RWPE1 (cell line): ENCODE data around the gene PSD4.

ENCODE experiments used
- CTCF ChIA-PET: fragments of 350-600 bp; sonication (Branson Sonifier 250); formaldehyde crosslinking; extraction: SDS; loops from one replicate; lab custom pipeline; 2021; lab: Yijun Ruan, JAX
- POLR2A ChIA-PET: fragments of 400-600 bp; formaldehyde crosslinking; extraction: SDS; loops from one replicate; lab custom pipeline; 2020; ENCODE audit warnings: antibody characterized with exemption; ENCODE audit not compliant: low non-redundant PET; lab: Yijun Ruan, JAX
- DNase-seq: peaks from one replicate; pipeline ENCODE4 v3.0.0; 2012; ENCODE audit warnings: low spot score
- H3K27ac ChIP-seq: fragments of 450-650 bp; 2 replicates; pipeline ENCODE4 v1.5.1; 2017
- TF ChIP-seq, protein P1 (sequence below): fragments of 450-650 bp; conservative IDR thresholded peaks from 2 replicates; pipeline ENCODE4 v1.5.1; 2017; ENCODE audit warnings: low read depth, mild to moderate bottlenecking

Gene PSD4

DNA sequence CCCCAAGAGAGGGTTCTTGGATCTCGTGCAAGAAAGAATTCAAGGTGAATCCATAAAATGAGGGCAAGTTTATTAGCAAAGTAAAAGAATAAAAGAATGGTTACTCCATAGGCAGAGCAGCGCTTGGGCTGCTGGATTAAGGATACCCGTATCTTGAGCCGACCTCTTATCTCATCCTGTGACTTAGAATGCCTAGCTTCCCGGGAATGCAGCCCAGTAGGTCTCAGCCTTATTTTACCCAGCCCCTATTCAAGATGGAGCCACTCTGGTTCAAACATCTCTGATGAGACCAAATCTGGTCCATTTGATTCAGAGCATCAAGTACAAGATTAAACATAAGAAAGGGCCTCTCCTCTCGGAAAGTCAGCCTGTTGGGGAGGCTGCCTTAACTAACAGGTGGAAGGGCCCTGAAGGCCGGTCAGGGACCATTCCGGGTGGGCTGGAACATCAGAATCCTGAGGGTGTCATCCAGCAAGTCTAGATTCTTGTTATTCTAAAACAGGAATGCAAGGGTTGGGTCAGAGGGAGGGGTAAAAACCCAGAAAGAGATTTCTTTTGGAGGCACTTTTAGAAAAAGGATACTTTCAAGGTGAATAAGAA, 5.8 kb downstream of the PSD4 start:
- no peak overlapping the region for H3K27ac ChIP-seq
- TF ChIP-seq, protein P1, sequence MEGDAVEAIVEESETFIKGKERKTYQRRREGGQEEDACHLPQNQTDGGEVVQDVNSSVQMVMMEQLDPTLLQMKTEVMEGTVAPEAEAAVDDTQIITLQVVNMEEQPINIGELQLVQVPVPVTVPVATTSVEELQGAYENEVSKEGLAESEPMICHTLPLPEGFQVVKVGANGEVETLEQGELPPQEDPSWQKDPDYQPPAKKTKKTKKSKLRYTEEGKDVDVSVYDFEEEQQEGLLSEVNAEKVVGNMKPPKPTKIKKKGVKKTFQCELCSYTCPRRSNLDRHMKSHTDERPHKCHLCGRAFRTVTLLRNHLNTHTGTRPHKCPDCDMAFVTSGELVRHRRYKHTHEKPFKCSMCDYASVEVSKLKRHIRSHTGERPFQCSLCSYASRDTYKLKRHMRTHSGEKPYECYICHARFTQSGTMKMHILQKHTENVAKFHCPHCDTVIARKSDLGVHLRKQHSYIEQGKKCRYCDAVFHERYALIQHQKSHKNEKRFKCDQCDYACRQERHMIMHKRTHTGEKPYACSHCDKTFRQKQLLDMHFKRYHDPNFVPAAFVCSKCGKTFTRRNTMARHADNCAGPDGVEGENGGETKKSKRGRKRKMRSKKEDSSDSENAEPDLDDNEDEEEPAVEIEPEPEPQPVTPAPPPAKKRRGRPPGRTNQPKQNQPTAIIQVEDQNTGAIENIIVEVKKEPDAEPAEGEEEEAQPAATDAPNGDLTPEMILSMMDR: no peak
- POLR2A ChIA-PET: no interaction called here
- CTCF ChIA-PET: no interaction called here
- DNase-seq: no peak

- no peak for DNase-seq
- CTCF ChIA-PET: interaction anchor here (0.6 to 2.0 kb wide), 3 partner anchors 19 to 210 kb away, joined by 3 to 6 read pairs (median 4); no protein-coding TSS in a partner anchor
- H3K27ac ChIP-seq: no peak overlapping the region
- POLR2A ChIA-PET: no interaction called here
- TF ChIP-seq, protein P1: no peak
Observed at GRCh38 chr2:113180131-113180946, 6.6 kb downstream of the PSD4 start.

DNA sequence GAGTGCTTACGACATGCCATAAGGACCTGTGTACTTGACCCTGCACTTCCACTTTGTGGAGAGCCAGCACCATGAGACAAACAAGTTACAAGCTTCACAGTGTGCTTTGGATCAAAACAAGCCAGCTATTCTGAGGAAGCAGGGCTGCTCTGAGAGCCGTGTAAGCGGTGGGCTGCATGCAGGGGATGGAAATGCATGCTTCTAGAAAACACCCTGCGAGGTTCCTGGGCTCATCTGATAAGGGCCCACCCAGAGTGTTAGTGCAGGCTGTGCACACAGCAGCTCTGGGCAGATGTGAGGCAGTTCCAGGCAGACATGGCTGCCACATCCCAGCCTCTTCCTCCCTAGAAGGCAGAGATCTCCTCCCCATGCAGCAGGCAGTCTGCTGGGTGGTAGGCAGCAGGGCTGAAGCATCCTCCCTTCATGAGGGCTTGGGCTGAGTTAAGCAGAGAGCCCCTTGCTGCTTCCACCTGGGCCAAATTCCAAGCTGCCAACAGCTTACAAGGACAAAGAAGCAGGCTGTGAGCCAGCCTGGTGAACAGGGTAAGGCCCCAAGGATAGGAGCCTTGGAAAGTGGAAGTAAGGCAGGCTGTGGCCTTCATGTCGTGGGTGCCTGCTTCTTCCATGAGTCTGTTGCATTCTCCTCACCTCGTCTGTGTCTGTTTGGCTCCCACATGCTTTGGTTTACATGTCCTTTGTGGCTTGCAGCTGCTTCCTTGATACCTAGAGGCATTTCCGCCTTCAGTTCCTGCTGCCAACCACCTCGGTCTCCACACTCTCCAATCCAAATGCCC, 7.7 kb downstream of the PSD4 start:
- POLR2A ChIA-PET: no interaction called here
- no peak overlapping the region for H3K27ac ChIP-seq
- no peak for DNase-seq
- CTCF ChIA-PET: interaction anchor here (0.6 to 2.0 kb wide), 3 partner anchors 18 to 208 kb away, joined by 3 to 6 read pairs (median 4); no protein-coding TSS in a partner anchor
- TF ChIP-seq, protein P1: no peak

GRCh38 chr2:113182471-113183260, 8.9 kb downstream of the PSD4 start:
- CTCF ChIA-PET: no interaction called here
- H3K27ac ChIP-seq: no peak overlapping the region
- POLR2A ChIA-PET: no interaction called here
- no peak for DNase-seq
- TF ChIP-seq, protein P1: no peak

- ChIA-PET POLR2A (no interaction called here), CTCF (no interaction called here)
- TF ChIP-seq, protein P1: no peak
- DNase-seq: no peak
- H3K27ac ChIP-seq: no peak overlapping the region
Observed at GRCh38 chr2:113183264-113183663, 9.5 kb downstream of the PSD4 start.
